Trophoblast cell (in vitro differentiated cells and primary cell): ENCODE measurements around the gene ZNF592. TPM values are rescaled to one million over a fixed set of nuclear protein-coding genes. Genes with fewer than 3 reads are reported as not detected.

ENCODE experiments used
- DNase-seq, 2 donors: peaks; one replicate each; pipeline ENCODE4 v3.0.0-alpha.2; 2016
- H2AFZ ChIP-seq: 2 replicates; pipeline ENCODE4 v1.6.1; 2013; ENCODE audit warnings: low read length, moderate library complexity, mild to moderate bottlenecking; ENCODE audit not compliant: insufficient read depth, poor library complexity
- H2AK5ac ChIP-seq: 2 replicates; pipeline ENCODE4 v1.6.1; 2013; ENCODE audit warnings: mild to moderate bottlenecking, low read length
- H2BK120ac ChIP-seq: 2 replicates; pipeline ENCODE4 v1.6.1; 2013; ENCODE audit warnings: low read length, mild to moderate bottlenecking, moderate library complexity; ENCODE audit not compliant: insufficient read depth, poor library complexity
- H2BK12ac ChIP-seq: 2 replicates; pipeline ENCODE4 v1.6.1; 2013; ENCODE audit warnings: mild to moderate bottlenecking, low read length, moderate library complexity
- H2BK5ac ChIP-seq: 2 replicates; pipeline ENCODE4 v1.6.1; 2013; ENCODE audit warnings: low read length, low read depth, moderate library complexity, mild to moderate bottlenecking; ENCODE audit not compliant: poor library complexity
- H3K14ac ChIP-seq: 2 replicates; pipeline ENCODE4 v1.6.1; 2013; ENCODE audit warnings: mild to moderate bottlenecking, low read length
- H3K18ac ChIP-seq: 2 replicates; pipeline ENCODE4 v1.6.1; 2013; ENCODE audit warnings: mild to moderate bottlenecking, low read length
- H3K23ac ChIP-seq: 2 replicates; pipeline ENCODE4 v1.6.1; 2013; ENCODE audit warnings: low read length
- H3K27ac ChIP-seq: 2 replicates; pipeline ENCODE4 v1.5.1; 2013; ENCODE audit warnings: low read depth, mild to moderate bottlenecking, inconsistent platforms, low read length, moderate library complexity
- H3K27me3 ChIP-seq: 2 replicates; pipeline ENCODE4 v1.6.1; 2013; ENCODE audit warnings: inconsistent platforms, mild to moderate bottlenecking, low read length, moderate library complexity; ENCODE audit not compliant: insufficient read depth
- H3K36me3 ChIP-seq, 2 experiments: 1 replicate in 1 of 2; 2 replicates in 1 of 2; pipeline ENCODE4 v1.6.1; 2013; ENCODE audit warnings: low read length in 2 of 2, mild to moderate bottlenecking in 2 of 2, moderate library complexity in 1 of 2; ENCODE audit not compliant: insufficient read depth in 2 of 2, control insufficient read depth in 1 of 2
- H3K4ac ChIP-seq: 2 replicates; pipeline ENCODE4 v1.6.1; 2013; ENCODE audit warnings: low read depth, mild to moderate bottlenecking, low read length, moderate library complexity
- H3K4me1 ChIP-seq, 2 experiments: 1 replicate in 1 of 2; 2 replicates in 1 of 2; pipeline ENCODE4 v1.6.1; 2013; ENCODE audit warnings: low read length in 2 of 2, mild to moderate bottlenecking in 2 of 2, moderate library complexity in 1 of 2; ENCODE audit not compliant: insufficient read depth in 2 of 2, control insufficient read depth in 1 of 2
- H3K4me2 ChIP-seq: 2 replicates; pipeline ENCODE4 v1.6.1; 2013; ENCODE audit warnings: inconsistent platforms, mild to moderate bottlenecking, low read length, moderate library complexity
- H3K4me3 ChIP-seq: 2 replicates; pipeline ENCODE4 v1.5.1; 2013; ENCODE audit warnings: mild to moderate bottlenecking, low read depth, low read length, inconsistent platforms
- H3K79me1 ChIP-seq: one replicate; pipeline ENCODE4 v1.6.1; 2013; ENCODE audit warnings: low read length
- H3K79me2 ChIP-seq: 2 replicates; pipeline ENCODE4 v1.6.1; 2013; ENCODE audit warnings: low read length, mild to moderate bottlenecking; ENCODE audit not compliant: control insufficient read depth, insufficient read depth, poor library complexity
- H3K9ac ChIP-seq: 2 replicates; pipeline ENCODE4 v1.6.1; 2013; ENCODE audit warnings: mild to moderate bottlenecking, low read length
- H3K9me3 ChIP-seq: 2 replicates; pipeline ENCODE4 v1.6.1; 2013; ENCODE audit warnings: low read depth, mild to moderate bottlenecking, control low read depth, inconsistent platforms, low read length; ENCODE audit not compliant: insufficient read depth
- H4K12ac ChIP-seq: 2 replicates; pipeline ENCODE4 v1.6.1; 2013; ENCODE audit warnings: low read depth, mild to moderate bottlenecking, low read length, moderate library complexity
- H4K8ac ChIP-seq: 2 replicates; pipeline ENCODE4 v1.6.1; 2013; ENCODE audit warnings: low read depth, mild to moderate bottlenecking, low read length, moderate library complexity
- H4K91ac ChIP-seq: one replicate; pipeline ENCODE4 v1.6.1; 2013; ENCODE audit warnings: low read depth, mild to moderate bottlenecking, low read length, moderate library complexity
- WGBS: extraction: QIAGEN DNeasy Blood & Tissue Kit; methylation state at CpG from one replicate; pipeline ENCODE4 v1.1.7; 2013; ENCODE audit warnings: missing lambda C conversion rate; ENCODE audit not compliant: insufficient read length, insufficient coverage; ENCODE audit errors: extremely low coverage; 5-methylcytosine and 5-hydroxymethylcytosine counted together
- polyA plus RNA-seq: library from polyadenylated mRNA; stranded (reverse); fragments of 200-250 nt; gene quantifications from 2 replicates; pipeline ENCODE4 v1.2.3, GENCODE V29; 2013

The ZNF592 gene
- polyA plus RNA-seq: 25.3 and 25.7 TPM in 2 replicates

- no CpG with 5 or more reads among the region's 127 CpGs for WGBS
- peaks cover 5 to 8% of the 10 kb centered on the region in 2 experiments for H3K4me1 ChIP-seq
- H3K4ac ChIP-seq: peak within 1 kb of the TSS; percentile 68
- H3K79me1 ChIP-seq: peaks cover 12% of the 10 kb centered on the region
- H3K9me3 ChIP-seq: no peaks in the 10 kb centered on the region
- peaks cover 0 to 2% of the 10 kb centered on the region in 2 experiments for H3K36me3 ChIP-seq
- no peaks in the 10 kb centered on the region for H3K27me3 ChIP-seq
- peak within 1 kb of the TSS; percentile 93 for H2BK120ac ChIP-seq
- peak within 1 kb of the TSS; percentile 49 for H2AK5ac ChIP-seq
- H2BK5ac ChIP-seq: peak within 1 kb of the TSS; percentile 90
- peak within 1 kb of the TSS; percentile 90 for H4K12ac ChIP-seq
- H3K4me2 ChIP-seq: peak within 1 kb of the TSS; percentile 91
- H4K8ac ChIP-seq: peak within 1 kb of the TSS; percentile 88
- H4K91ac ChIP-seq: peak within 1 kb of the TSS; percentile 98
- DNase-seq: peak; percentile 70 to 84
- H3K4me3 ChIP-seq: peak within 1 kb of the TSS; percentile 93
- peak within 1 kb of the TSS; percentile 76 for H2BK12ac ChIP-seq
- peak within 1 kb of the TSS; percentile 94 for H3K27ac ChIP-seq
- H3K79me2 ChIP-seq: peaks cover 24% of the 10 kb centered on the region
- no peak within 1 kb of the TSS for H3K23ac ChIP-seq
- H3K18ac ChIP-seq: peak within 1 kb of the TSS; percentile 96
- peak within 1 kb of the TSS; percentile 97 for H2AFZ ChIP-seq
- peak within 1 kb of the TSS; percentile 93 for H3K9ac ChIP-seq
- H3K14ac ChIP-seq: peak within 1 kb of the TSS; percentile 97
Observed at GRCh38 chr15:84748274-84749110, at the start of gene ZNF592. ZNF592 (plus strand) TSS chr15:84748592; CDS start chr15:84782676, 34,084 bp downstream.

GRCh38 chr15:84699538-84700191 is 48.7 kb upstream of the ZNF592 start:
- Histone ChIP-seq H4K91ac (no peak overlapping the region), H3K79me2 (peaks cover 14% of the 10 kb centered on the region), H3K9ac (no peak overlapping the region), H3K4ac (peak overlapping the region; percentile 58), H2AFZ (no peak overlapping the region), H3K4me1 (no peaks in the 10 kb centered on the region), H3K36me3 (peaks cover 0 to 2% of the 10 kb centered on the region in 2 experiments), H4K8ac (no peak overlapping the region), H3K9me3 (no peaks in the 10 kb centered on the region), H3K23ac (no peak overlapping the region), H2BK5ac (no peak overlapping the region), H3K18ac (no peak overlapping the region), H2BK120ac (no peak overlapping the region), H3K79me1 (no peaks in the 10 kb centered on the region), H2AK5ac (no peak overlapping the region), H4K12ac (no peak overlapping the region), H2BK12ac (peak overlapping the region; percentile 13), H3K4me3 (no peak overlapping the region), H3K4me2 (no peak overlapping the region), H3K27me3 (no peaks in the 10 kb centered on the region), H3K14ac (no peak overlapping the region), H3K27ac (no peak overlapping the region)
- WGBS: no CpG with 5 or more reads among the region's 8 CpGs
- no peak for DNase-seq

- no peaks in the 10 kb centered on the region for H3K9me3 ChIP-seq
- no peak overlapping the region for H2AK5ac ChIP-seq
- H3K9ac ChIP-seq: no peak overlapping the region
- H2AFZ ChIP-seq: no peak overlapping the region
- no peak overlapping the region for H3K18ac ChIP-seq
- H4K12ac ChIP-seq: no peak overlapping the region
- H2BK5ac ChIP-seq: no peak overlapping the region
- H4K8ac ChIP-seq: no peak overlapping the region
- peaks cover 13% of the 10 kb centered on the region for H3K79me2 ChIP-seq
- H4K91ac ChIP-seq: no peak overlapping the region
- H2BK120ac ChIP-seq: no peak overlapping the region
- WGBS: no CpG with 5 or more reads among the region's 4 CpGs
- H3K27ac ChIP-seq: no peak overlapping the region
- no peaks in the 10 kb centered on the region for H3K79me1 ChIP-seq
- H3K27me3 ChIP-seq: no peaks in the 10 kb centered on the region
- H3K4me2 ChIP-seq: no peak overlapping the region
- peaks cover 0 to 2% of the 10 kb centered on the region in 2 experiments for H3K36me3 ChIP-seq
- H2BK12ac ChIP-seq: no peak overlapping the region
- no peak overlapping the region for H3K14ac ChIP-seq
- DNase-seq: no peak
- no peak overlapping the region for H3K23ac ChIP-seq
- no peak overlapping the region for H3K4me3 ChIP-seq
- peak overlapping the region; percentile 13 for H3K4ac ChIP-seq
- H3K4me1 ChIP-seq: no peaks in the 10 kb centered on the region
Observed at GRCh38 chr15:84702961-84703482, 45.4 kb upstream of the ZNF592 start.

- Histone ChIP-seq H3K79me2 (peaks cover 13% of the 10 kb centered on the region), H2BK12ac (no peak overlapping the region)
Observed at GRCh38 chr15:84703808-84704207, 44.6 kb upstream of the ZNF592 start.

More at GRCh38 chr15:84703808-84704207, 44.6 kb upstream of the ZNF592 start:
- Histone ChIP-seq H3K4me2 (no peak overlapping the region), H3K23ac (no peak overlapping the region), H2AFZ (no peak overlapping the region), H3K4me1 (no peaks in the 10 kb centered on the region), H2BK5ac (no peak overlapping the region), H3K79me1 (no peaks in the 10 kb centered on the region), H4K91ac (no peak overlapping the region), H3K36me3 (peaks cover 0 to 2% of the 10 kb centered on the region in 2 experiments), H2AK5ac (no peak overlapping the region), H3K9ac (no peak overlapping the region), H3K27ac (no peak overlapping the region), H3K14ac (no peak overlapping the region), H2BK120ac (no peak overlapping the region), H3K9me3 (no peaks in the 10 kb centered on the region), H4K8ac (no peak overlapping the region), H3K4me3 (no peak overlapping the region), H3K18ac (no peak overlapping the region), H3K4ac (peak overlapping the region; percentile 59), H4K12ac (no peak overlapping the region), H3K27me3 (no peaks in the 10 kb centered on the region)
- WGBS: no CpG with 5 or more reads among the region's 5 CpGs
- DNase-seq: no peak
